Caco-2 (cell line): ENCODE data around the gene FBLIM1. TPM values are rescaled to one million over a fixed set of nuclear protein-coding genes. Genes with fewer than 3 reads are reported as not detected.

Experiments
- BruUV-seq: library from RNA; stranded (reverse); fragments of 400-500 nt; replicated peaks from 2 replicates; lab custom pipeline; 2021; lab: Mats Ljungman, UMichigan
- CTCF ChIA-PET: fragments of 300-600 bp; sonication (Branson Sonifier 250); formaldehyde crosslinking; loops from one replicate; lab custom pipeline; 2022; ENCODE audit warnings: antibody characterized with exemption; lab: Charles Lee
- POLR2A ChIA-PET: fragments of 300-600 bp; sonication (Branson Sonifier 250); formaldehyde crosslinking; loops from one replicate; lab custom pipeline; 2022; ENCODE audit warnings: antibody characterized with exemption; lab: Charles Lee
- DNase-seq, 2 experiments: peaks; one replicate each; pipeline versions ENCODE4 v3.0.0 to v3.0.0-alpha.2; 2020 to 2022
- H3K27me3 ChIP-seq: replicated peaks from 2 replicates; pipeline ENCODE4 v1.6.0; 2011; ENCODE audit warnings: low read length; ENCODE audit not compliant: control insufficient read depth, insufficient read depth
- H3K36me3 ChIP-seq: 2 replicates; pipeline ENCODE4 v1.5.1; 2011; ENCODE audit warnings: low read length; ENCODE audit not compliant: control insufficient read depth, insufficient read depth
- H3K4me1 ChIP-seq: fragments of 250-450 bp; sonication (Bioruptor Pico); 2 replicates; pipeline ENCODE4 v1.5.1; 2020; ENCODE audit warnings: mild to moderate bottlenecking
- H3K4me3 ChIP-seq: 2 replicates; pipeline ENCODE4 v1.5.1; 2011; ENCODE audit warnings: low read depth, mild to moderate bottlenecking, control low read depth, low read length
- H3K9me3 ChIP-seq: fragments of 250-450 bp; sonication (Bioruptor Pico); 2 replicates; pipeline ENCODE4 v1.5.1; 2020; ENCODE audit warnings: mild to moderate bottlenecking, moderate library complexity
- H3K27ac Mint-ChIP-seq: one replicate; pipeline ENCODE4 v1.8.0; 2022; ENCODE audit warnings: mixed read lengths; ENCODE audit not compliant: unreplicated experiment
- H3K27me3 Mint-ChIP-seq: one replicate; pipeline ENCODE4 v1.8.0; 2022; ENCODE audit warnings: mixed read lengths; ENCODE audit not compliant: insufficient read depth, unreplicated experiment
- H3K36me3 Mint-ChIP-seq: one replicate; pipeline ENCODE4 v1.8.0; 2022; ENCODE audit warnings: mild to moderate bottlenecking, mixed read lengths; ENCODE audit not compliant: insufficient read depth, unreplicated experiment
- H3K4me1 Mint-ChIP-seq: one replicate; pipeline ENCODE4 v1.8.0; 2022; ENCODE audit warnings: low read depth, mixed read lengths; ENCODE audit not compliant: unreplicated experiment
- H3K4me3 Mint-ChIP-seq: one replicate; pipeline ENCODE4 v1.8.0; 2022; ENCODE audit warnings: mild to moderate bottlenecking, moderate library complexity, mixed read lengths; ENCODE audit not compliant: unreplicated experiment
- H3K9me3 Mint-ChIP-seq: one replicate; pipeline ENCODE4 v1.8.0; 2022; ENCODE audit warnings: mixed read lengths; ENCODE audit not compliant: unreplicated experiment
- intact Hi-C: fragments of 100-400 bp; cut with micrococcal nuclease; formaldehyde crosslinking; loops from one replicate; pipeline ENCODE4 v1.10.0; 2022; ENCODE audit not compliant: unreplicated experiment
- total RNA-seq: library from RNA; stranded (reverse); gene quantifications from 2 replicates; pipeline ENCODE4 v1.2.3, GENCODE V29; 2022
- TF ChIP-seq, protein P1 (sequence below), 2 experiments: fragments of 200-600 bp in 1 of 2; IDR thresholded peaks; 1 replicate in 1 of 2; 2 replicates in 1 of 2; pipeline versions ENCODE4 v1.5.1 to v1.8.0; 2011 to 2022; ENCODE audit warnings: antibody characterized with exemption in 1 of 2, control low read depth in 1 of 2, inconsistent platforms in 1 of 2, low read depth in 1 of 2, low read length in 1 of 2, mild to moderate bottlenecking in 1 of 2, moderate library complexity in 1 of 2; ENCODE audit not compliant: insufficient read depth in 1 of 2, severe bottlenecking in 1 of 2, unreplicated experiment in 1 of 2

Gene FBLIM1
- total RNA-seq, 1 experiment from 2014 or later = 5.5 TPM

DNA sequence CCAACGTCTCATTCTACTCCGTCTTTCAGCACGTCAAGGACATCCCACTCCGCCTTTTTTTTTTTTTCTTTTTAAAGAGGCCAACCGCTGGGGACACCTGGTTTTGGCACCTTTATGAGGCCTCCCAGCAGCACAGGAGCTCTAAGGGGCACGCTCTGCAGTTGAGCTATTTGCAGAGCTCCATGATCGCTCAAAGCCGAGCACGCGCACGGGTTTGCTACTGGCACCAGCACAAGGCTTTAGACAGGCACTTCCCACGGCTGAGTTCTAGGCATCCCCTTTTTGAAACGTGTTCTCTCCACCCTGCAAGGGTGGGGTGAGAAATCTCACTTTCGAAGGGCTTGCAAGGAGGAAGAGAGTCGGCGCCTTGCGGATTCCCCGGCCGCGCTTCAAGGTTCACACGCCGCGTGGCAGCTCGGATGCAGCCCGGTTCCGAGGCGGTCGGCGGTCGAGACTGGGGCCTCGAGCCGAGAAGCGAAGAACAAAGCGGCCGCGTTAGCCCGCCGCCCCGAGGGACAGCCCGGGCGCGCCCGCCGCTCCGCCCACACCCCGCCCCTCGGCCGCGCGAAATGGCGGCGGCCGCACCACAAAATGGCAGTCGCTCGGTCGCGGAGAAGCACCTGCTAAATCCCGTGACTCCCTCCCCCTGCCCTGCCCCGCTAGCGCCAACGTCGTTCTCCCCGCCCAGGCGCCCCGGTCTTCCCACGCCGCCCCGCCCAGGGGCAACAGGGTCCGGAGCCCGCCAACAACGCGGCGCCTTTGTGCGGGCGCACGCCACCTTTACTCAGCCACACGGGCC, 76.0 kb downstream of the FBLIM1 start:
- Histone ChIP-seq H3K4me3 (peak overlapping the region; percentile 64), H3K4me1 (no peaks in the 10 kb centered on the region), H3K36me3 (no peaks in the 10 kb centered on the region), H3K27me3 (no peaks in the 10 kb centered on the region), H3K9me3 (no peaks in the 10 kb centered on the region)
- Mint-ChIP-seq H3K4me3 (peak overlapping the region; percentile 88), H3K36me3 (peaks cover 10% of the 10 kb centered on the region), H3K4me1 (peaks cover 8% of the 10 kb centered on the region), H3K9me3 (no peaks in the 10 kb centered on the region), H3K27ac (peak overlapping the region; percentile 96), H3K27me3 (no peaks in the 10 kb centered on the region)
- TF ChIP-seq, protein P1, sequence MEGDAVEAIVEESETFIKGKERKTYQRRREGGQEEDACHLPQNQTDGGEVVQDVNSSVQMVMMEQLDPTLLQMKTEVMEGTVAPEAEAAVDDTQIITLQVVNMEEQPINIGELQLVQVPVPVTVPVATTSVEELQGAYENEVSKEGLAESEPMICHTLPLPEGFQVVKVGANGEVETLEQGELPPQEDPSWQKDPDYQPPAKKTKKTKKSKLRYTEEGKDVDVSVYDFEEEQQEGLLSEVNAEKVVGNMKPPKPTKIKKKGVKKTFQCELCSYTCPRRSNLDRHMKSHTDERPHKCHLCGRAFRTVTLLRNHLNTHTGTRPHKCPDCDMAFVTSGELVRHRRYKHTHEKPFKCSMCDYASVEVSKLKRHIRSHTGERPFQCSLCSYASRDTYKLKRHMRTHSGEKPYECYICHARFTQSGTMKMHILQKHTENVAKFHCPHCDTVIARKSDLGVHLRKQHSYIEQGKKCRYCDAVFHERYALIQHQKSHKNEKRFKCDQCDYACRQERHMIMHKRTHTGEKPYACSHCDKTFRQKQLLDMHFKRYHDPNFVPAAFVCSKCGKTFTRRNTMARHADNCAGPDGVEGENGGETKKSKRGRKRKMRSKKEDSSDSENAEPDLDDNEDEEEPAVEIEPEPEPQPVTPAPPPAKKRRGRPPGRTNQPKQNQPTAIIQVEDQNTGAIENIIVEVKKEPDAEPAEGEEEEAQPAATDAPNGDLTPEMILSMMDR (IDR thresholded peaks at IDR 0.05; ENCODE audit: insufficient read depth in 1 of 2, low read depth in 1 of 2, low read length in 1 of 2, severe bottlenecking in 1 of 2, unreplicated experiment in 1 of 2) = no peak
- ChIA-PET CTCF (interaction anchor here (0.5 to 2.4 kb wide), 7 partner anchors 13 to 219 kb away, joined by 3 to 17 read pairs (median 6); partner anchors contain the start of gene SPEN), POLR2A (interaction anchor here (0.5 to 1.6 kb wide), 15 partner anchors 10 to 141 kb away, joined by 3 to 39 read pairs (median 5); partner anchors contain the start of genes SPEN and ZBTB17)
- DNase-seq = peak; percentile 91 to 92
- intact Hi-C loops = loop anchor here (1.0 to 10.0 kb wide), 2 partner anchors 39 to 220 kb away; partner anchors contain the start of gene DDI2
- BruUV-seq = no TSS peak

DNA sequence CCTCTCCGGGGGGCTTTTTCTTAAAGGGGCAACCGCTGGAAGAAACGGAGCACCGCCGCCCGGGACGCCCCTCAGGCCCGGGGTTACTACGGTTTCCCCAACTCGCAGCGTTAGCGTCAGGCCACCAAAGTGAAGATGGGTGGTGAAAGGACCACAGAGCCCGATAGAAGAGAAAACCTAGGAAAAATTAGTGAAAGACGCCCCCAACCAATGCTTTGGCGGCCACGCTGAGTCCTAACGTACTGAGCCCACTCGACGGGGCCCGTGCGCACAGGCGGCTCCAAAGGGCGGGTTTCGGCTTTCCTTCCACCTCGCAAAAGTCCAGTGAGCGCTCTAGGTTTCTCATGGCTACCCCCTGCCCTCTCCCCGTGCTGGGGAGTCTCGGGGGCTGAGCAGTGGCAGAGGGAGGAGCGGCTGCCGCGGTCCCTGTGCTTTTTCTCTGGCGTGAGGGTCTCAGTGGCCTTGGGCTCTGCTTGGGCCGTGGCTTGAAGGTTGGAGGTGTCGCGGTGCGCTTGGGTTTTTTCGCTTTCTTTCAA, 76.7 kb downstream of the FBLIM1 start:
- BruUV-seq = TSS peak; percentile 6
- H3K4me1 Mint-ChIP-seq = peaks cover 3% of the 10 kb centered on the region
- H3K27ac Mint-ChIP-seq = peak overlapping the region; percentile 96
- H3K27me3 Mint-ChIP-seq = no peaks in the 10 kb centered on the region
- intact Hi-C loops = loop anchor here (1.0 to 10.0 kb wide), 2 partner anchors 40 to 220 kb away; partner anchors contain the start of gene DDI2
- ChIA-PET CTCF (no interaction called here), POLR2A (interaction anchor here (0.5 to 1.6 kb wide), 5 partner anchors 12 to 40 kb away, joined by 3 to 13 read pairs (median 9); partner anchors contain the start of gene SPEN)
- TF ChIP-seq, protein P1 (IDR thresholded peaks at IDR 0.05; ENCODE audit: insufficient read depth in 1 of 2, low read depth in 1 of 2, low read length in 1 of 2, severe bottlenecking in 1 of 2, unreplicated experiment in 1 of 2) = no peak
- H3K36me3 Mint-ChIP-seq = peaks cover 10% of the 10 kb centered on the region
- H3K36me3 ChIP-seq = no peaks in the 10 kb centered on the region
- H3K27me3 ChIP-seq = no peaks in the 10 kb centered on the region
- peak overlapping the region; percentile 88 for H3K4me3 Mint-ChIP-seq
- no peaks in the 10 kb centered on the region for H3K9me3 Mint-ChIP-seq
- H3K4me3 ChIP-seq = peak overlapping the region; percentile 64
- no peak for DNase-seq
- no peaks in the 10 kb centered on the region for H3K9me3 ChIP-seq
- no peaks in the 10 kb centered on the region for H3K4me1 ChIP-seq
